ENCODE results near the gene RSKR.
A peak's percentile ranks its signal among the peaks of the same experiment; 100 is the strongest.
"Not testable (repeated sequence)": the region's sequence is repeated elsewhere in the genome, so short reads cannot be mapped to it uniquely, and the experiment has no call there.

The RSKR gene

GRCh38 chr17:28576758-28577465, 37.1 kb downstream of the RSKR start, which contains the start of gene ALDOC:
Gene ALDOC, minus strand, starts transcription at chr17:28576895. Its CDS starts 1,363 bp downstream, at chr17:28575532.
- TF ChIP-seq POLR2A (IDR thresholded peaks at IDR 0.05; ENCODE audit: low read length): peak; percentile 77
- TF ChIP-seq GATA1 (IDR thresholded peaks at IDR 0.05; ENCODE audit: low read depth, low read length): no peak
- peak; percentile 98 for DNase-seq

- DNase-seq: not testable (repeated sequence)
Measured at GRCh38 chr17:28576016-28576415, 38.0 kb downstream of the RSKR start.

- peak; percentile 60 to 63 for DNase-seq
- TF ChIP-seq POLR2A (IDR thresholded peaks at IDR 0.05; ENCODE audit: low read length): no peak
Measured at GRCh38 chr17:28575126-28575795, 38.7 kb downstream of the RSKR start.

GRCh38 chr17:28574526-28574925, 39.5 kb downstream of the RSKR start:
- TF ChIP-seq POLR2A (IDR thresholded peaks at IDR 0.05; ENCODE audit: low read length) (no peak), GATA1 (IDR thresholded peaks at IDR 0.05; ENCODE audit: low read depth, low read length) (no peak)
- DNase-seq: no peak

GRCh38 chr17:28573966-28574480, 40.0 kb downstream of the RSKR start:
- TF ChIP-seq GATA1 (IDR thresholded peaks at IDR 0.05; ENCODE audit: low read depth, low read length) (no peak), POLR2A (IDR thresholded peaks at IDR 0.05; ENCODE audit: low read length) (no peak)
- no peak for DNase-seq

- TF ChIP-seq POLR2A (IDR thresholded peaks at IDR 0.05; ENCODE audit: low read length): no peak
- no peak for TF ChIP-seq GATA1 (IDR thresholded peaks at IDR 0.05; ENCODE audit: low read depth, low read length)
- DNase-seq: no peak
Measured at GRCh38 chr17:28573521-28573920, 40.5 kb downstream of the RSKR start.

GRCh38 chr17:28573040-28573380, 41.0 kb downstream of the RSKR start:
- TF ChIP-seq GATA1 (IDR thresholded peaks at IDR 0.05; ENCODE audit: low read depth, low read length): no peak
- no peak for TF ChIP-seq POLR2A (IDR thresholded peaks at IDR 0.05; ENCODE audit: low read length)
- no peak for DNase-seq

GRCh38 chr17:28572259-28573039, 41.5 kb downstream of the RSKR start:
- TF ChIP-seq POLR2A (IDR thresholded peaks at IDR 0.05; ENCODE audit: low read length) (no peak), GATA1 (IDR thresholded peaks at IDR 0.05; ENCODE audit: low read depth, low read length) (no peak)

GRCh38 chr17:28571361-28572122, 42.4 kb downstream of the RSKR start, which contains the start of gene PIGS:
Gene PIGS, minus strand, starts transcription at chr17:28571524. Its CDS starts 28 bp downstream, at chr17:28571496.
- peak; percentile 93 to 95 for DNase-seq
- TF ChIP-seq POLR2A (IDR thresholded peaks at IDR 0.05; ENCODE audit: low read length) (peak; percentile 79), GATA1 (IDR thresholded peaks at IDR 0.05; ENCODE audit: low read depth, low read length) (no peak)

More at GRCh38 chr17:28572259-28573039, 41.5 kb downstream of the RSKR start:
- DNase-seq: peak; percentile 56 to 68

GRCh38 chr17:28570716-28571360, 43.1 kb downstream of the RSKR start:
- no peak for TF ChIP-seq GATA1 (IDR thresholded peaks at IDR 0.05; ENCODE audit: low read depth, low read length)
- TF ChIP-seq POLR2A (IDR thresholded peaks at IDR 0.05; ENCODE audit: low read length): no peak
- peak; percentile 73 to 75 for DNase-seq

- TF ChIP-seq POLR2A (IDR thresholded peaks at IDR 0.05; ENCODE audit: low read length) (no peak), GATA1 (IDR thresholded peaks at IDR 0.05; ENCODE audit: low read depth, low read length) (no peak)
- DNase-seq: no peak
Measured at GRCh38 chr17:28569446-28569845, 44.5 kb downstream of the RSKR start.

- no peak for TF ChIP-seq POLR2A (IDR thresholded peaks at IDR 0.05; ENCODE audit: low read length)
- no peak for TF ChIP-seq GATA1 (IDR thresholded peaks at IDR 0.05; ENCODE audit: low read depth, low read length)
- no peak for DNase-seq
Measured at GRCh38 chr17:28567604-28568003, 46.4 kb downstream of the RSKR start.

- DNase-seq: no peak
- TF ChIP-seq GATA1 (IDR thresholded peaks at IDR 0.05; ENCODE audit: low read depth, low read length): no peak
- no peak for TF ChIP-seq POLR2A (IDR thresholded peaks at IDR 0.05; ENCODE audit: low read length)
Measured at GRCh38 chr17:28563475-28563874, 50.5 kb downstream of the RSKR start.
